ENCODE results near the gene COL10A1. TPM values are rescaled to one million over a fixed set of nuclear protein-coding genes. Genes with fewer than 3 reads are reported as not detected.

COL10A1 gene
- total RNA-seq, 1 donor from 2014 or later: 0.14 TPM

- no peak overlapping the region for H3K4me3 Mint-ChIP-seq
- H3K27me3 Mint-ChIP-seq: no peaks in the 10 kb centered on the region
- no peak overlapping the region for H3K27ac Mint-ChIP-seq
Measured at GRCh38 chr6:116144605-116145004, 18.7 kb upstream of the COL10A1 start.

DNA sequence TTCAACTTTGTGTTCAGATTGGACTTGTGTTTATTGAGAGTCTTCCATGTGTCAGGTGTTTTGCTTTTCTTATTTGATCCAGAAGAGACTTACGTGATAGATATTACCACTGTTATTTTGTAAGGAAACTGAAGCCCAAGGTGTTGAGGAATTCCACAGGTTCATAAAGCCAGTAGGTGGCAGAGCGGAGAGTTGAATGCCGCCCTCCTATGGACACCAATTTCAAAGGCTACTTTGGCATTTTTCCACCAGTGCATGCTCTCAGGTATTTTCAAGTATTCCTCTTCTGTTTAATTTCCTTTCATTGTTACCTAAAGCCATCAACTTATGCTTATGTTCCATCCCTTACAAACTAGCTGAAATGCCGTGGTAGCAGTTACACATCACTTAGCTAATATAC lies 14.0 kb upstream of the COL10A1 start:
- H3K27me3 Mint-ChIP-seq: no peaks in the 10 kb centered on the region
- no peak for TF ChIP-seq CTCF (conservative IDR thresholded peaks at IDR 0.05)
- H3K4me3 Mint-ChIP-seq: no peak overlapping the region
- no peak for DNase-seq (ENCODE audit: extremely low spot score, unreplicated experiment)
- H3K9me3 Mint-ChIP-seq: no peaks in the 10 kb centered on the region
- H3K27ac Mint-ChIP-seq: no peak overlapping the region
- no peaks in the 10 kb centered on the region for H3K36me3 Mint-ChIP-seq
- H3K4me1 Mint-ChIP-seq (ENCODE audit: unreplicated experiment): peaks cover 5% of the 10 kb centered on the region

More at GRCh38 chr6:116144605-116145004, 18.7 kb upstream of the COL10A1 start:
- Mint-ChIP-seq H3K9me3 (no peaks in the 10 kb centered on the region), H3K4me1 (ENCODE audit: unreplicated experiment) (peaks cover 5% of the 10 kb centered on the region), H3K36me3 (no peaks in the 10 kb centered on the region)
- TF ChIP-seq CTCF (conservative IDR thresholded peaks at IDR 0.05): no peak
- DNase-seq (ENCODE audit: extremely low spot score, unreplicated experiment): no peak

- no peaks in the 10 kb centered on the region for H3K9me3 Mint-ChIP-seq
- TF ChIP-seq CTCF (conservative IDR thresholded peaks at IDR 0.05): no peak
- peaks cover 7% of the 10 kb centered on the region for H3K36me3 Mint-ChIP-seq
- H3K27ac Mint-ChIP-seq: no peak overlapping the region
- H3K4me3 Mint-ChIP-seq: no peak overlapping the region
- no peak for DNase-seq (ENCODE audit: extremely low spot score, unreplicated experiment)
- H3K27me3 Mint-ChIP-seq: no peaks in the 10 kb centered on the region
- no peaks in the 10 kb centered on the region for H3K4me1 Mint-ChIP-seq (ENCODE audit: unreplicated experiment)
Measured at GRCh38 chr6:116136933-116137340, 11.0 kb upstream of the COL10A1 start.

DNA sequence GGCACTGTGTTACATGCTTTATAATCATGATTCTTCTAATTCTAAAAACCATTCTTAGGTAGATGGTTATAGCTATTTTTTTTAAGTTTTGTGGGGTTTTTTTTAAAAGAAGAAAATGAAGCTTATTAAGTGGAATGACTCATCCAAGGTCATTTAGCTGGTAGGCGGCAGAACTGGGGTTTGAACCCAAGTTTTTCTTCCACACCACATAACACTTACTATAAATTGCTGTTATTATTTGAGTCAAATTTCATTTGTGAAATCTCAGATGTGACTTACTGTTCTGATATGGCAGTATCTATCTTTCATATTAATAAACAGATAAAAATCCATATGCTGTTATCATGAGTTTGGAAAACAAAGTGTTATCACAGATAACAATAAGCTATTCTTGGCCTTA lies 10.4 kb upstream of the COL10A1 start:
- no peaks in the 10 kb centered on the region for H3K27me3 Mint-ChIP-seq
- no peaks in the 10 kb centered on the region for H3K4me1 Mint-ChIP-seq (ENCODE audit: unreplicated experiment)
- DNase-seq (ENCODE audit: extremely low spot score, unreplicated experiment): no peak
- TF ChIP-seq CTCF (conservative IDR thresholded peaks at IDR 0.05): no peak
- H3K9me3 Mint-ChIP-seq: no peaks in the 10 kb centered on the region
- no peak overlapping the region for H3K4me3 Mint-ChIP-seq
- peaks cover 7% of the 10 kb centered on the region for H3K36me3 Mint-ChIP-seq
- no peak overlapping the region for H3K27ac Mint-ChIP-seq

DNA sequence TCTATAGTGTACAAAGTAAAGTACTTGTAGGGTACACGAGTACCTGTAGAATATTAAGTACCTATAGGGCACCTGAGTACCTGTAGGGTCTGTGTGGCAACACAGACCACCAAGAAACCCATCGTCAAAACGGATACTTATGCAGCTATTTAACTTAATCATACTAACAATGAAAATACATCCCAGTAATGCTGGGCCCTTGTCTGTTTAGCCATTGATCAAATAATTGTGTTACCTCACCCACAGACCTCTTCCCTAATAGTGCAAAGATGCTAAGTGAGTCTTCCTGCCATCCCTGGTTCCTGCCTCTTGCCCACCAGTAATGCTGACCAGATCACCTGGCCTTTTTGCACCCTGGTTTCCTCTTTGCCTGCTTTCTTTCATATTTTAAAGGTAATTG lies 7.5 kb upstream of the COL10A1 start:
- H3K9me3 Mint-ChIP-seq: no peaks in the 10 kb centered on the region
- no peak for TF ChIP-seq CTCF (conservative IDR thresholded peaks at IDR 0.05)
- H3K27me3 Mint-ChIP-seq: no peaks in the 10 kb centered on the region
- H3K4me3 Mint-ChIP-seq: no peak overlapping the region
- no peak overlapping the region for H3K27ac Mint-ChIP-seq
- H3K36me3 Mint-ChIP-seq: peaks cover 7% of the 10 kb centered on the region
- no peak for DNase-seq (ENCODE audit: extremely low spot score, unreplicated experiment)
- H3K4me1 Mint-ChIP-seq (ENCODE audit: unreplicated experiment): no peaks in the 10 kb centered on the region

Data from type B pancreatic cell (in vitro differentiated cells).